B cell (primary cell): ENCODE data around the gene LCN2.

Experiments used
- CTCF ChIP-seq: fragments of 200-600 bp; IDR thresholded peaks from one replicate; pipeline ENCODE4 v1.8.0; 2022; ENCODE audit warnings: antibody characterized with exemption, mild to moderate bottlenecking
- EZH2 ChIP-seq: IDR thresholded peaks from 2 replicates; pipeline ENCODE4 v1.6.1; 2012; ENCODE audit warnings: borderline replicate concordance, low read depth, mild to moderate bottlenecking, moderate library complexity, low read length; ENCODE audit not compliant: insufficient read depth, poor library complexity, severe bottlenecking

GRCh38 chr9:128122809-128123175, 26.5 kb upstream of the LCN2 start:
- TF ChIP-seq CTCF = no peak
- no peak for TF ChIP-seq EZH2
